Lung (tissue), 12 donors: ENCODE measurements around the gene ENO1. TPM values are rescaled to one million over a fixed set of nuclear protein-coding genes. Genes with fewer than 3 reads are reported as not detected.

Experiments
- ATAC-seq: fragments of 200-7000 bp; cut with Tn5 transposase; one replicate; pipeline ENCODE4 v1.9.1; 2020; ENCODE audit warnings: moderate number of reproducible peaks; ENCODE audit not compliant: insufficient read depth, low FRiP score
- DNase-seq, 3 donors: peaks; one replicate each; pipeline ENCODE4 v3.0.0-alpha.2; 2013 to 2017
- H3K27ac ChIP-seq, 2 donors: one replicate each; pipeline ENCODE4 v1.5.1; 2013; ENCODE audit warnings: mild to moderate bottlenecking in 2 of 2, moderate library complexity in 2 of 2, control low read depth in 1 of 2, inconsistent platforms in 1 of 2, low read depth in 1 of 2, low read length in 1 of 2
- H3K27me3 ChIP-seq, 3 donors: one replicate each; pipeline ENCODE4 v1.5.1; 2013; ENCODE audit warnings: low read length in 2 of 3; ENCODE audit not compliant: control insufficient read depth in 3 of 3, insufficient read depth in 3 of 3
- H3K36me3 ChIP-seq, 4 donors: one replicate each; pipeline ENCODE4 v1.5.1; 2013; ENCODE audit warnings: low read length in 4 of 4, mild to moderate bottlenecking in 1 of 4, moderate library complexity in 1 of 4; ENCODE audit not compliant: control insufficient read depth in 4 of 4, insufficient read depth in 4 of 4
- H3K4me1 ChIP-seq, 5 donors: one replicate each; pipeline ENCODE4 v1.5.1; 2013; ENCODE audit warnings: low read length in 5 of 5, mild to moderate bottlenecking in 2 of 5, moderate library complexity in 1 of 5; ENCODE audit not compliant: control insufficient read depth in 5 of 5, insufficient read depth in 5 of 5
- H3K4me3 ChIP-seq: one replicate; pipeline ENCODE4 v1.5.1; 2013; ENCODE audit warnings: mild to moderate bottlenecking, control low read depth, moderate library complexity
- H3K9ac ChIP-seq, 2 donors: one replicate each; pipeline ENCODE4 v1.5.1; 2013; ENCODE audit warnings: low read length in 2 of 2, control low read depth in 1 of 2; ENCODE audit not compliant: insufficient read depth in 1 of 2
- H3K9me3 ChIP-seq, 4 donors: one replicate each; pipeline ENCODE4 v1.5.1; 2013; ENCODE audit warnings: low read length in 3 of 4, mild to moderate bottlenecking in 1 of 4, moderate library complexity in 1 of 4; ENCODE audit not compliant: control insufficient read depth in 4 of 4, insufficient read depth in 3 of 4
- WGBS, 2 donors: extraction: QIAGEN DNeasy Blood & Tissue Kit; methylation state at CpG; one replicate each; pipeline ENCODE4 v1.1.7; 2013; 5-methylcytosine and 5-hydroxymethylcytosine counted together
- polyA plus RNA-seq, 2 donors: library from polyadenylated mRNA; stranded (reverse); fragments of 200-250 nt; gene quantifications; one replicate each; pipeline ENCODE4 v1.2.1, GENCODE V29; 2013
- total RNA-seq, 2 donors: library from RNA; depleted of rRNA in 1 of 2; stranded (reverse); fragments of >200 nt in 1 of 2; gene quantifications; one replicate each; pipeline ENCODE4 v1.2.1, GENCODE V29; 2014 to 2021
- TF ChIP-seq, protein P1 (sequence below): IDR thresholded peaks from 2 replicates; pipeline ENCODE4 v1.5.1; 2012; ENCODE audit warnings: mild to moderate bottlenecking; ENCODE audit errors: control extremely low read depth, extremely low read depth
- donor health status: control.
- donor health status: control.
- donor health status: Bipolar disorder and iron deficiency.
- donor health status: healthy.
- donor health status: DM: yes; HTN: yes; CAD: no.

Gene ENO1
- total and polyA plus RNA-seq, 4 donors = 449 to 1,784 (median 959) TPM

GRCh38 chr1:8870103-8870502 lies 8.4 kb downstream of the ENO1 start:
- no peak for ATAC-seq
- Histone ChIP-seq H3K27me3 (no peaks in the 10 kb centered on the region), H3K9ac (no peak overlapping the region), H3K9me3 (no peaks in the 10 kb centered on the region), H3K36me3 (peaks cover 50 to 80% (median 60%) of the 10 kb centered on the region in 4 donors), H3K4me3 (no peak overlapping the region), H3K4me1 (peaks cover 0 to 16% (median 11%) of the 10 kb centered on the region in 5 donors), H3K27ac (no peak overlapping the region)
- DNase-seq = no peak
- TF ChIP-seq, protein P1, sequence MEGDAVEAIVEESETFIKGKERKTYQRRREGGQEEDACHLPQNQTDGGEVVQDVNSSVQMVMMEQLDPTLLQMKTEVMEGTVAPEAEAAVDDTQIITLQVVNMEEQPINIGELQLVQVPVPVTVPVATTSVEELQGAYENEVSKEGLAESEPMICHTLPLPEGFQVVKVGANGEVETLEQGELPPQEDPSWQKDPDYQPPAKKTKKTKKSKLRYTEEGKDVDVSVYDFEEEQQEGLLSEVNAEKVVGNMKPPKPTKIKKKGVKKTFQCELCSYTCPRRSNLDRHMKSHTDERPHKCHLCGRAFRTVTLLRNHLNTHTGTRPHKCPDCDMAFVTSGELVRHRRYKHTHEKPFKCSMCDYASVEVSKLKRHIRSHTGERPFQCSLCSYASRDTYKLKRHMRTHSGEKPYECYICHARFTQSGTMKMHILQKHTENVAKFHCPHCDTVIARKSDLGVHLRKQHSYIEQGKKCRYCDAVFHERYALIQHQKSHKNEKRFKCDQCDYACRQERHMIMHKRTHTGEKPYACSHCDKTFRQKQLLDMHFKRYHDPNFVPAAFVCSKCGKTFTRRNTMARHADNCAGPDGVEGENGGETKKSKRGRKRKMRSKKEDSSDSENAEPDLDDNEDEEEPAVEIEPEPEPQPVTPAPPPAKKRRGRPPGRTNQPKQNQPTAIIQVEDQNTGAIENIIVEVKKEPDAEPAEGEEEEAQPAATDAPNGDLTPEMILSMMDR = no peak
- 66 to 76% methylated on average over 6 of the region's 6 CpGs for WGBS, 2 donors

DNA sequence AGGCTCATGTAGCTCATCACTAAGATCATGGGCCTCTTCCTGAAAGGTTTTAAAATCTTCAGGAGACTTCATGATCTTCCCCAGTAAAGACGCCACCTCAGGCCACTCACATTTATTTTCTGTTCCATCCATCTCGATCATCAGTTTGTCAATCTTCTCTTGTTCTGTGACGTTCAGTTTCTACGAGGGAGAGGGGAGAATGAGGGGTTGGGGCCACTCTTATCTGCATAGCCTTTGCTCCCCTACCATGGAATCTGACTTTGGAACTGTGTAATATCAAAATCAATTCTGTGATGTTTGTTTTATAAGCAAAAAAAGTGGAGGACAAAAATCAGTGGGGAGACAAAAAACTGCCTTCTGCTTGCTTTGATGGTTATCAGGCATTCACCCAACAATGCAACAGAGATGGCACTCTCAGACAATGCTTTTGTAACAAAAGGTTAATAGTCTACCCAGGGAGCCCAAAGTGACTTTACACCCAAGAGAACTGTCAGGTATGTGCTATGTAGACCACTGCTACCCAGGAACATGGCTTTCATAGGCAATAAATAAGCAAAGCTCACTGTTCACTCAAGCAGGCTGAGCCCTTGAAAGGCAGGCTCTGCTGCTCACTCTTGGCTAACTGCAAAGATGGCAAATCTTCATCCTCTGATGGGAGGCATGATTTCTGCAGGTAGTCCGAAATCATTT lies 10.5 kb downstream of the ENO1 start:
- H3K4me1 ChIP-seq = peaks cover 0 to 5% (median 0%) of the 10 kb centered on the region in 5 donors
- H3K27ac ChIP-seq = no peak overlapping the region
- no peak overlapping the region for H3K4me3 ChIP-seq
- DNase-seq = no peak
- H3K9me3 ChIP-seq = no peaks in the 10 kb centered on the region
- WGBS, 2 donors = 91 to 92% methylated on average over 5 of the region's 5 CpGs
- H3K36me3 ChIP-seq = peaks cover 46 to 88% (median 70%) of the 10 kb centered on the region in 4 donors
- TF ChIP-seq, protein P1 = no peak
- no peaks in the 10 kb centered on the region for H3K27me3 ChIP-seq
- no peak for ATAC-seq
- H3K9ac ChIP-seq = no peak overlapping the region

GRCh38 chr1:8866792-8867415 lies 11.6 kb downstream of the ENO1 start:
- 88 to 94% methylated on average over 11 of the region's 11 CpGs for WGBS, 2 donors
- TF ChIP-seq, protein P1 = no peak
- no peak overlapping the region for H3K27ac ChIP-seq
- H3K9ac ChIP-seq = no peak overlapping the region
- H3K27me3 ChIP-seq = no peaks in the 10 kb centered on the region
- no peaks in the 10 kb centered on the region for H3K9me3 ChIP-seq
- no peak overlapping the region for H3K4me3 ChIP-seq
- H3K36me3 ChIP-seq = peaks cover 48 to 89% (median 70%) of the 10 kb centered on the region in 4 donors
- DNase-seq (no peak), ATAC-seq (no peak)
- peaks cover 0 to 5% (median 0%) of the 10 kb centered on the region in 5 donors for H3K4me1 ChIP-seq
